Measurements from ENCODE around the gene ATF4.

- TF ChIP-seq CTCF (conservative IDR thresholded peaks at IDR 0.05) = no peak
- no peak for TF ChIP-seq EZH2 (IDR thresholded peaks at IDR 0.05; ENCODE audit: low read depth)
These were observed 36.8 kb downstream of the ATF4 start for GRCh38 chr22:39556970-39557841.

Data from PC-9 (cell line).